Naive thymus-derived CD4-positive, alpha-beta T cell (primary cell): Measurements from ENCODE around the gene TIPIN. TPM values are rescaled to one million over a fixed set of nuclear protein-coding genes. Genes with fewer than 3 reads are reported as not detected.

ENCODE experiments used
- ATAC-seq: fragments of 150-1000 bp; cut with Tn5 transposase; 2 replicates; pipeline ENCODE4 v1.10.0; 2021; ENCODE audit warnings: mild to moderate bottlenecking, moderate library complexity
- CTCF ChIA-PET: fragments of 350-600 bp; sonication (Branson Sonifier 250); formaldehyde crosslinking; loops from one replicate; lab custom pipeline; 2021; ENCODE audit warnings: antibody characterized with exemption; lab: Charles Lee
- POLR2A ChIA-PET: fragments of 350-600 bp; sonication (Branson Sonifier 250); formaldehyde crosslinking; loops from one replicate; lab custom pipeline; 2021; ENCODE audit warnings: antibody characterized with exemption, inconsistent platforms; lab: Charles Lee
- DNase-seq, 9 donors: peaks; one replicate each; pipeline versions ENCODE4 v3.0.0 to v3.0.0-alpha.2; 2020 to 2022; ENCODE audit warnings: mixed read lengths in 1 of 9
- H3K27ac ChIP-seq: one replicate; pipeline ENCODE4 v1.7.0; 2013; ENCODE audit warnings: mild to moderate bottlenecking, low read depth, low read length, moderate library complexity
- H3K27me3 ChIP-seq, 2 donors: one replicate each; pipeline ENCODE4 v1.7.0; 2013; ENCODE audit warnings: low read length in 2 of 2, mild to moderate bottlenecking in 2 of 2, moderate library complexity in 2 of 2; ENCODE audit not compliant: control insufficient read depth in 2 of 2, insufficient read depth in 2 of 2
- H3K36me3 ChIP-seq, 3 experiments: 1 replicate in 2 of 3; 2 replicates in 1 of 3; pipeline ENCODE4 v1.7.0; 2013; ENCODE audit warnings: low read length in 3 of 3, mild to moderate bottlenecking in 3 of 3, moderate library complexity in 1 of 3; ENCODE audit not compliant: insufficient read depth in 3 of 3, control insufficient read depth in 2 of 3
- H3K4me1 ChIP-seq, 2 donors: one replicate each; pipeline ENCODE4 v1.7.0; 2013; ENCODE audit warnings: low read length in 2 of 2, mild to moderate bottlenecking in 2 of 2, moderate library complexity in 1 of 2; ENCODE audit not compliant: control insufficient read depth in 2 of 2, insufficient read depth in 2 of 2
- H3K4me3 ChIP-seq: 2 replicates; pipeline ENCODE4 v1.7.0; 2013; ENCODE audit warnings: mild to moderate bottlenecking, low read length
- H3K9me3 ChIP-seq, 3 experiments: 1 replicate in 2 of 3; 2 replicates in 1 of 3; pipeline ENCODE4 v1.7.0; 2013; ENCODE audit warnings: low read length in 3 of 3; ENCODE audit not compliant: control insufficient read depth in 2 of 3
- H3K27ac Mint-ChIP-seq, 9 donors: one replicate each; pipeline ENCODE4 v1.8.0; 2020 to 2022; ENCODE audit warnings: mixed read lengths in 9 of 9, mild to moderate bottlenecking in 8 of 9, moderate library complexity in 5 of 9, inconsistent platforms in 2 of 9
- H3K27me3 Mint-ChIP-seq, 5 donors: one replicate each; pipeline ENCODE4 v1.8.0; 2021 to 2022; ENCODE audit warnings: mixed read lengths in 5 of 5, mild to moderate bottlenecking in 1 of 5
- H3K36me3 Mint-ChIP-seq, 5 donors: one replicate each; pipeline ENCODE4 v1.8.0; 2020 to 2022; ENCODE audit warnings: mixed read lengths in 5 of 5, mild to moderate bottlenecking in 3 of 5, inconsistent platforms in 1 of 5
- H3K4me1 Mint-ChIP-seq, 7 donors: one replicate each; pipeline ENCODE4 v1.8.0; 2020 to 2022; ENCODE audit warnings: mixed read lengths in 7 of 7, mild to moderate bottlenecking in 3 of 7, inconsistent platforms in 1 of 7
- H3K4me3 Mint-ChIP-seq, 10 donors: one replicate each; pipeline ENCODE4 v1.8.0; 2020 to 2022; ENCODE audit warnings: mild to moderate bottlenecking in 10 of 10, mixed read lengths in 10 of 10, moderate library complexity in 6 of 10, inconsistent platforms in 2 of 10
- H3K9me3 Mint-ChIP-seq, 11 donors: one replicate each; pipeline ENCODE4 v1.8.0; 2020 to 2022; ENCODE audit warnings: mixed read lengths in 11 of 11, mild to moderate bottlenecking in 4 of 11, inconsistent platforms in 1 of 11, moderate library complexity in 1 of 11
- intact Hi-C, 2 donors: fragments of 100-400 bp; cut with micrococcal nuclease; formaldehyde crosslinking; loops; one replicate each; pipeline ENCODE4 v1.15.1; 2023
- polyA plus RNA-seq, 2 donors: library from polyadenylated mRNA; unstranded; fragments of 300-500 nt; fragmentation: Illumina TruSeq; gene quantifications; one replicate each; pipeline ENCODE4 v1.2.3, GENCODE V29; 2021
- total RNA-seq, 6 experiments: library from RNA in 5 of 6; stranded (reverse) in 5 of 6; gene quantifications; 1 replicate in 5 of 6; 2 replicates in 1 of 6; pipeline ENCODE4 v1.2.3 and lab custom pipeline; 2021 to 2026

The TIPIN gene
- total and polyA plus RNA-seq, 7 experiments from 2014 or later: 3.8 to 28.2 (median 9.9) TPM

DNA sequence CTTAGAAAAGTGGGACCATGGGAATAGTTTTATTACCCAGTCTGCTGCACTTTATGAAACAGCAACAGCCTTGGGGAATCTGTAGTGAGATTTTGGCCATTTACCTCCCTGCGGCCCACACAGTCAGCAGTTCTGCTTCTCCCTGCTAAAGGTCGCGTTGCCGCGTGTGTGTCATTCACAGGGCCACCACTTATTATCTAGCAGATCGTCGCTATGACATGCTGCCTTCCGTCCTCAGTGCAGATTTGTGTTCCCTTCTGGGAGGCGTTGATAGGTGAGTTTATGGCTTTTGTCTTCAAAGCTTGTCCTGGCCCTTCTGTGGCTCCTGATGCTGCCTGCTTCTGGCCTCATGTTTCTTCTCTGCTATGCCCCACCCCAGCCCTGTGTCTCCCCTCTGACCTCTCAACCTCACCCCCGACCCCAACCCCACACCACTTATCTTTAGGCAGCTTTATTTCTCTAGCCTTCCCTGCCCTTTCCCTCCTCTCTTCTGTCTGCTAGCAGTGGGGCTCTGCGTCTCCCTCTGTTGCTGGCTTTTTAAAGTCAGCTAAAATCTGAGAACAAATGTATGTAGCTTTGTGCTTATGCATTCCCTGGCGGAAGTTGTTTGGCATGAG, 33.1 kb downstream of the TIPIN start:
- ChIA-PET POLR2A (interaction anchor here (0.6 to 0.7 kb wide), 2 partner anchors 174 to 598 kb away, joined by 3 read pairs; no protein-coding TSS in a partner anchor), CTCF (no interaction called here)
- Histone ChIP-seq H3K9me3 (no peaks in the 10 kb centered on the region), H3K36me3 (peaks cover 6 to 75% (median 20%) of the 10 kb centered on the region in 3 experiments), H3K4me3 (no peak overlapping the region), H3K27ac (no peak overlapping the region), H3K27me3 (no peaks in the 10 kb centered on the region), H3K4me1 (no peaks in the 10 kb centered on the region)
- Mint-ChIP-seq H3K9me3 (no peaks in the 10 kb centered on the region), H3K4me3 (no peak overlapping the region), H3K36me3 (peaks cover 5 to 42% (median 26%) of the 10 kb centered on the region in 5 donors), H3K27ac (peak overlapping the region in 2 of 9 donors; percentile 28 to 37), H3K27me3 (no peaks in the 10 kb centered on the region), H3K4me1 (peaks cover 0 to 4% (median 0%) of the 10 kb centered on the region in 7 donors)
- intact Hi-C loops: no loop called here
- ATAC-seq: no peak
- DNase-seq: no peak

- Mint-ChIP-seq H3K36me3 (peaks cover 25 to 57% (median 38%) of the 10 kb centered on the region in 5 donors), H3K27me3 (no peaks in the 10 kb centered on the region), H3K27ac (peak overlapping the region in 1 of 9 donors; percentile 62), H3K9me3 (no peaks in the 10 kb centered on the region), H3K4me1 (peaks cover 0 to 8% (median 0%) of the 10 kb centered on the region in 7 donors), H3K4me3 (no peak overlapping the region)
- ChIA-PET POLR2A (interaction anchor here (0.6 to 1.0 kb wide), 2 partner anchors 185 to 1290 kb away, joined by 3 to 4 read pairs; no protein-coding TSS in a partner anchor), CTCF (interaction anchor here (0.7 kb wide), 1 partner anchor 19 kb away, joined by 4 read pairs; no protein-coding TSS in a partner anchor)
- Histone ChIP-seq H3K4me1 (no peaks in the 10 kb centered on the region), H3K27ac (no peak overlapping the region), H3K9me3 (no peaks in the 10 kb centered on the region), H3K27me3 (no peaks in the 10 kb centered on the region), H3K36me3 (peaks cover 4 to 87% (median 12%) of the 10 kb centered on the region in 3 experiments), H3K4me3 (no peak overlapping the region)
- DNase-seq (no peak), ATAC-seq (no peak)
- intact Hi-C loops: no loop called here
Observed at GRCh38 chr15:66312144-66312543, 44.3 kb downstream of the TIPIN start.

DNA sequence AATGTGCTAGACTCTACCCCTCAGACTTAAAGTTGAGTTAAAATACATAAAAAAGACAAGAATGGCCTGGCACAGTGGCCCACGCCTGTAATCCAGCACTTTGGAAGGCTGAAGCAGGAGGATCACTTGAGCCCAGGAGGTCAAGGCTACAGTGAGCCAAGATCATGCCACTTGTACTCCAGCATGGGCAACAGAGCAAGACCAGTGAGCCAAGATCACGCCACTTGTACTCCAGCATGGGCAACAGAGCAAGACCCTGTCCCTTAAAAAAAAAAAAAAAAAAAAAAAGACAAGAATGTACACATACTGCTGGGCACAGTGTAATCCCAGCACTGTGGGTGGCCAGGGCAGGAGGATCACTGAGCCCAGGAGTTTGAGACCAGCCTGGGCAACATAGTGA, 45.7 kb downstream of the TIPIN start:
- Histone ChIP-seq H3K27me3 (no peaks in the 10 kb centered on the region), H3K4me3 (no peak overlapping the region), H3K36me3 (peaks cover 4 to 77% (median 12%) of the 10 kb centered on the region in 3 experiments), H3K9me3 (no peaks in the 10 kb centered on the region), H3K4me1 (no peaks in the 10 kb centered on the region), H3K27ac (no peak overlapping the region)
- ChIA-PET POLR2A (no interaction called here), CTCF (no interaction called here)
- ATAC-seq (no peak), DNase-seq (no peak)
- peak overlapping the region in 2 of 9 donors; percentile 22 to 53 for H3K27ac Mint-ChIP-seq
- no peaks in the 10 kb centered on the region for H3K9me3 Mint-ChIP-seq
- no peaks in the 10 kb centered on the region for H3K27me3 Mint-ChIP-seq
- peaks cover 25 to 48% (median 30%) of the 10 kb centered on the region in 5 donors for H3K36me3 Mint-ChIP-seq
- intact Hi-C loops: no loop called here
- H3K4me1 Mint-ChIP-seq: peaks cover 0 to 4% (median 0%) of the 10 kb centered on the region in 7 donors
- H3K4me3 Mint-ChIP-seq: no peak overlapping the region

DNA sequence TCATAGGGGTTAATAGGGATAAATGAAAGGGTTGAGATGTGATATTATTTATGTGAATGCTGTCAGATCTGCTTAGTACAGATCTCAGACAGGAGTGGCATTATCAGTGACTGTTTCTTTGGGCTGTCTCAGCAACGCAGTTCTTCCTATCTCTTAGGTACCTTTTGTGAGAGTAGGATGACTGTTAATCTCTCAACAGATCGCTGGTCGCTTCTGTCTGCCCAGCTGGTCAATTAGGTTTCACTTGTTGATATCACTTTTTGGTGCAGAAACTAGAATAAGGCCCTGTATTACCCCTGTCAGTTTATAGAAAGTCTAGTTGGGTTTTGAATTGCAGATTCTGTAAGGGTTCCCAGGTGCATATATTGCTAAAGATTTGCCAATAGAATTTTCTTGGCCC, 46.7 kb downstream of the TIPIN start:
- H3K27ac ChIP-seq: no peak overlapping the region
- no peak for ATAC-seq
- Mint-ChIP-seq H3K27me3 (no peaks in the 10 kb centered on the region), H3K4me3 (no peak overlapping the region), H3K36me3 (peaks cover 23 to 43% (median 25%) of the 10 kb centered on the region in 5 donors), H3K27ac (no peak overlapping the region), H3K9me3 (no peaks in the 10 kb centered on the region), H3K4me1 (peaks cover 0 to 4% (median 0%) of the 10 kb centered on the region in 7 donors)
- ChIA-PET CTCF (no interaction called here), POLR2A (no interaction called here)
- H3K36me3 ChIP-seq: peaks cover 4 to 71% (median 12%) of the 10 kb centered on the region in 3 experiments
- DNase-seq: no peak
- no peaks in the 10 kb centered on the region for H3K27me3 ChIP-seq
- no peaks in the 10 kb centered on the region for H3K4me1 ChIP-seq
- no peaks in the 10 kb centered on the region for H3K9me3 ChIP-seq
- no peak overlapping the region for H3K4me3 ChIP-seq
- intact Hi-C loops: no loop called here

- peaks cover 23 to 42% (median 25%) of the 10 kb centered on the region in 5 donors for H3K36me3 Mint-ChIP-seq
- Histone ChIP-seq H3K4me3 (no peak overlapping the region), H3K4me1 (no peaks in the 10 kb centered on the region), H3K36me3 (peaks cover 4 to 61% (median 12%) of the 10 kb centered on the region in 3 experiments), H3K27ac (no peak overlapping the region), H3K27me3 (no peaks in the 10 kb centered on the region), H3K9me3 (no peaks in the 10 kb centered on the region)
- DNase-seq (no peak), ATAC-seq (no peak)
- no peak overlapping the region for H3K4me3 Mint-ChIP-seq
- ChIA-PET CTCF (no interaction called here), POLR2A (no interaction called here)
- intact Hi-C loops: no loop called here
- no peaks in the 10 kb centered on the region for H3K9me3 Mint-ChIP-seq
- H3K4me1 Mint-ChIP-seq: peaks cover 0 to 4% (median under 1%) of the 10 kb centered on the region in 7 donors
- H3K27ac Mint-ChIP-seq: peak overlapping the region in 1 of 9 donors; percentile 63
- no peaks in the 10 kb centered on the region for H3K27me3 Mint-ChIP-seq
Observed at GRCh38 chr15:66308531-66308930, 48.0 kb downstream of the TIPIN start.

DNA sequence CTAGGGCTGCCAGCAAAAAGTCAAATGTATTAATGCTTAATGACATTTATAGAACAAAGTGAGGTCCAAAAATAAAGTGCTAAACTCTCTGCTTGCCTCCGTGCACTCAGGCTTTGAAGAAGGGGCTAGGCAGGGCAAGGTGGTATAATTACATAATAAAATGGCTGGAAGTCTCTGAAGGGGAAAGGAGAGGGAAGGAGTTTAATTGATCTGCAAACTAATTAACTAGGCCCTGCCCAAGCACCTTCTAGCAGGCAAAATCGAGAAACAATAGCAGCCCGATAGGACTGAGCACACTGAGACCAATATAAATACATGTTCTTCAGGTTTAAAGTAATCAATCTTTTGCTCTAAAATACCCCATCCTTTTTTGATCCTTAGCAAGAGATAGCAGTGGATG, 50.1 kb downstream of the TIPIN start:
- Histone ChIP-seq H3K4me3 (no peak overlapping the region), H3K36me3 (peaks cover 4 to 52% (median 12%) of the 10 kb centered on the region in 3 experiments), H3K27me3 (no peaks in the 10 kb centered on the region), H3K9me3 (no peaks in the 10 kb centered on the region), H3K27ac (no peak overlapping the region), H3K4me1 (no peaks in the 10 kb centered on the region)
- DNase-seq (no peak), ATAC-seq (no peak)
- ChIA-PET CTCF (interaction anchor here (0.7 kb wide), 1 partner anchor 79 kb away, joined by 3 read pairs; no protein-coding TSS in a partner anchor), POLR2A (no interaction called here)
- intact Hi-C loops: no loop called here
- Mint-ChIP-seq H3K27ac (peak overlapping the region in 1 of 9 donors; percentile 44), H3K36me3 (peaks cover 15 to 33% (median 22%) of the 10 kb centered on the region in 5 donors), H3K4me1 (peaks cover 0 to 11% (median 8%) of the 10 kb centered on the region in 7 donors), H3K27me3 (no peaks in the 10 kb centered on the region), H3K4me3 (no peak overlapping the region), H3K9me3 (no peaks in the 10 kb centered on the region)
